Aorta (tissue), 5 donors: ENCODE measurements around the gene SYT9. TPM values are rescaled to one million over a fixed set of nuclear protein-coding genes. Genes with fewer than 3 reads are reported as not detected.

ENCODE experiments used
- ATAC-seq: fragments of 200-7000 bp; cut with Tn5 transposase; one replicate; pipeline ENCODE4 v1.9.1; 2022; ENCODE audit warnings: moderate library complexity; ENCODE audit not compliant: low FRiP score
- DNase-seq, 2 donors: peaks; one replicate each; pipeline ENCODE4 v3.0.0-alpha.2; 2020
- H3K27ac ChIP-seq, 2 donors: one replicate each; pipeline ENCODE4 v1.5.1; 2013; ENCODE audit warnings: low read length in 2 of 2, mild to moderate bottlenecking in 2 of 2, moderate library complexity in 2 of 2, control low read depth in 1 of 2, inconsistent platforms in 1 of 2, low read depth in 1 of 2
- H3K27me3 ChIP-seq, 2 donors: one replicate each; pipeline ENCODE4 v1.6.1; 2013; ENCODE audit warnings: control low read depth in 1 of 2, low read length in 1 of 2, mild to moderate bottlenecking in 1 of 2, moderate library complexity in 1 of 2; ENCODE audit not compliant: insufficient read depth in 2 of 2, control insufficient read depth in 1 of 2
- H3K36me3 ChIP-seq, 2 donors: one replicate each; pipeline ENCODE4 v1.6.1; 2013; ENCODE audit warnings: control low read depth in 1 of 2, low read length in 1 of 2, mild to moderate bottlenecking in 1 of 2; ENCODE audit not compliant: insufficient read depth in 2 of 2, control insufficient read depth in 1 of 2
- H3K4me1 ChIP-seq, 2 donors: one replicate each; pipeline ENCODE4 v1.6.1; 2013; ENCODE audit warnings: low read length in 2 of 2, control low read depth in 1 of 2, mild to moderate bottlenecking in 1 of 2, moderate library complexity in 1 of 2; ENCODE audit not compliant: insufficient read depth in 2 of 2, control insufficient read depth in 1 of 2
- H3K4me3 ChIP-seq, 2 donors: one replicate each; pipeline ENCODE4 v1.5.1; 2013; ENCODE audit warnings: low read length in 2 of 2, control low read depth in 1 of 2, mild to moderate bottlenecking in 1 of 2
- H3K9me3 ChIP-seq: one replicate; pipeline ENCODE4 v1.6.1; 2013; ENCODE audit warnings: mild to moderate bottlenecking, low read length; ENCODE audit not compliant: control insufficient read depth
- WGBS, 2 donors: extraction: QIAGEN DNeasy Blood & Tissue Kit; methylation state at CpG; one replicate each; pipeline ENCODE4 v1.1.7; 2013; 5-methylcytosine and 5-hydroxymethylcytosine counted together
- intact Hi-C, 2 donors: fragments of 100-400 bp; cut with DNase I; formaldehyde crosslinking; loops; one replicate each; pipeline versions ENCODE4 v1.14.2 to v1.15.0; 2022
- polyA plus RNA-seq, 2 donors: library from polyadenylated mRNA; stranded (reverse); fragments of 200-250 nt; gene quantifications; one replicate each; pipeline ENCODE4 v1.2.3, GENCODE V29; 2013
- total RNA-seq, 2 donors: library from RNA; stranded (reverse); fragmentation: NEBNext Ultra II Directional; extraction: Animal tissue kit (Norgen Biotek cat#: 25700); gene quantifications; one replicate each; pipeline ENCODE4 v1.2.1, GENCODE V29; 2021
- donor health status: healthy with polysubstance abuse.
- donor health status: Bipolar disorder and iron deficiency.
- donor health status: DM: no; HTN: no; CAD: no.
- donor health status: DM: no; HTN: no; CAD: no.
- donor health status: DM: yes; HTN: yes; CAD: no.

SYT9 gene
- total and polyA plus RNA-seq, 4 donors = 0.08 to 0.38 (median 0.22) TPM

- no peaks in the 10 kb centered on the region for H3K4me1 ChIP-seq
- no peak overlapping the region for H3K4me3 ChIP-seq
- WGBS, 2 donors = 40 to 64% methylated on average over 2 of the region's 2 CpGs
- no peak overlapping the region for H3K27ac ChIP-seq
- H3K27me3 ChIP-seq = no peaks in the 10 kb centered on the region
- ATAC-seq (no peak), DNase-seq (no peak)
- H3K9me3 ChIP-seq = no peaks in the 10 kb centered on the region
- intact Hi-C loops = no loop called here
- H3K36me3 ChIP-seq = no peaks in the 10 kb centered on the region
Measured at GRCh38 chr11:7418906-7419305, 167.2 kb downstream of the SYT9 start.

GRCh38 chr11:7421136-7421535, 169.4 kb downstream of the SYT9 start:
- 36 to 73% methylated on average over 1 of the region's 1 CpG for WGBS, 2 donors
- no peak overlapping the region for H3K4me3 ChIP-seq
- ATAC-seq = no peak
- H3K27me3 ChIP-seq = no peaks in the 10 kb centered on the region
- no peaks in the 10 kb centered on the region for H3K9me3 ChIP-seq
- intact Hi-C loops = no loop called here
- H3K27ac ChIP-seq = no peak overlapping the region
- no peak for DNase-seq
- H3K4me1 ChIP-seq = no peaks in the 10 kb centered on the region
- no peaks in the 10 kb centered on the region for H3K36me3 ChIP-seq

GRCh38 chr11:7422544-7423331, 171.0 kb downstream of the SYT9 start:
- Histone ChIP-seq H3K27me3 (no peaks in the 10 kb centered on the region), H3K27ac (no peak overlapping the region), H3K4me1 (no peaks in the 10 kb centered on the region), H3K36me3 (no peaks in the 10 kb centered on the region), H3K9me3 (no peaks in the 10 kb centered on the region), H3K4me3 (no peak overlapping the region)
- intact Hi-C loops = no loop called here
- ATAC-seq = no peak
- 52 to 61% methylated on average over 5 of the region's 5 CpGs for WGBS, 2 donors
- DNase-seq = no peak

GRCh38 chr11:7423946-7424345, 172.2 kb downstream of the SYT9 start:
- no peak overlapping the region for H3K27ac ChIP-seq
- no peaks in the 10 kb centered on the region for H3K27me3 ChIP-seq
- no peaks in the 10 kb centered on the region for H3K9me3 ChIP-seq
- intact Hi-C loops = no loop called here
- H3K4me3 ChIP-seq = no peak overlapping the region
- no peak for DNase-seq
- no peak for ATAC-seq
- no peaks in the 10 kb centered on the region for H3K4me1 ChIP-seq
- 52 to 80% methylated on average over 3 of the region's 3 CpGs for WGBS, 2 donors
- H3K36me3 ChIP-seq = no peaks in the 10 kb centered on the region

- WGBS, 2 donors = 47 to 73% methylated on average over 3 of the region's 3 CpGs
Measured at GRCh38 chr11:7427733-7428132, 176.0 kb downstream of the SYT9 start.

GRCh38 chr11:7428196-7428595, 176.5 kb downstream of the SYT9 start:
- no peak overlapping the region for H3K27ac ChIP-seq
- H3K27me3 ChIP-seq = no peaks in the 10 kb centered on the region
- 89 to 92% methylated on average over 2 of the region's 2 CpGs for WGBS, 2 donors
- intact Hi-C loops = no loop called here
- DNase-seq = no peak
- ATAC-seq = no peak
- no peak overlapping the region for H3K4me3 ChIP-seq
- H3K36me3 ChIP-seq = no peaks in the 10 kb centered on the region
- peaks cover 2% of the 10 kb centered on the region for H3K9me3 ChIP-seq
- H3K4me1 ChIP-seq = no peaks in the 10 kb centered on the region

More at GRCh38 chr11:7427733-7428132, 176.0 kb downstream of the SYT9 start:
- Histone ChIP-seq H3K36me3 (no peaks in the 10 kb centered on the region), H3K27ac (no peak overlapping the region), H3K9me3 (peaks cover 2% of the 10 kb centered on the region), H3K4me3 (no peak overlapping the region), H3K4me1 (no peaks in the 10 kb centered on the region), H3K27me3 (no peaks in the 10 kb centered on the region)
- intact Hi-C loops = no loop called here
- ATAC-seq (no peak), DNase-seq (no peak)

GRCh38 chr11:7430496-7430895, 178.8 kb downstream of the SYT9 start:
- Histone ChIP-seq H3K9me3 (peaks cover 2% of the 10 kb centered on the region), H3K27ac (no peak overlapping the region), H3K4me3 (no peak overlapping the region), H3K4me1 (no peaks in the 10 kb centered on the region), H3K27me3 (no peaks in the 10 kb centered on the region), H3K36me3 (no peaks in the 10 kb centered on the region)
- DNase-seq (no peak), ATAC-seq (no peak)
- 88 to 91% methylated on average over 2 of the region's 2 CpGs for WGBS, 2 donors
- intact Hi-C loops = no loop called here

GRCh38 chr11:7435176-7435575, 183.5 kb downstream of the SYT9 start:
- Histone ChIP-seq H3K36me3 (no peaks in the 10 kb centered on the region), H3K4me1 (no peaks in the 10 kb centered on the region), H3K27me3 (no peaks in the 10 kb centered on the region), H3K9me3 (peaks cover 2% of the 10 kb centered on the region), H3K27ac (no peak overlapping the region), H3K4me3 (no peak overlapping the region)
- intact Hi-C loops = no loop called here
- ATAC-seq = no peak
- no peak for DNase-seq
- 34 to 45% methylated on average over 2 of the region's 2 CpGs for WGBS, 2 donors

GRCh38 chr11:7436146-7436545, 184.4 kb downstream of the SYT9 start:
- Histone ChIP-seq H3K27me3 (no peaks in the 10 kb centered on the region), H3K9me3 (no peaks in the 10 kb centered on the region), H3K4me3 (no peak overlapping the region), H3K36me3 (no peaks in the 10 kb centered on the region), H3K4me1 (no peaks in the 10 kb centered on the region), H3K27ac (no peak overlapping the region)
- intact Hi-C loops = no loop called here
- WGBS, 2 donors = 44 to 74% methylated on average over 1 of the region's 1 CpG
- no peak for ATAC-seq
- DNase-seq = no peak
